ENCODE data around the gene CHTF18.
A peak's percentile ranks its signal among the peaks of the same experiment; 100 is the strongest.

CHTF18 gene

GRCh38 chr16:794091-794822 lies 5.8 kb downstream of the CHTF18 start:
- ChIA-PET POLR2A (interaction anchor here (1.2 to 1.3 kb wide), 2 partner anchors 10 to 13 kb away, joined by 4 read pairs; no protein-coding TSS in a partner anchor), CTCF (no interaction called here)
- Histone ChIP-seq H3K27ac (ENCODE audit: extremely low read depth, low read depth, low read length) (no peak overlapping the region), H3K4me1 (ENCODE audit: control insufficient read depth, insufficient read depth, low read length) (no peaks in the 10 kb centered on the region), H3K9me3 (ENCODE audit: control insufficient read depth, insufficient read depth, low read depth, low read length) (no peaks in the 10 kb centered on the region), H3K36me3 (ENCODE audit: control insufficient read depth in 2 of 2, insufficient read depth in 1 of 2, low read length in 2 of 2) (peaks cover 0 to 81% of the 10 kb centered on the region in 2 experiments; a peak in 1 of 3 replicates), H3K4me3 (ENCODE audit: low read depth, low read length) (no peak overlapping the region)
- TF ChIP-seq ZNF843 (tag by site-specific recombination; IDR thresholded peaks at IDR 0.05) (no peak), ZNF404 (tag by site-specific recombination; IDR thresholded peaks at IDR 0.05) (no peak), ZNF10 (tag by site-specific recombination; IDR thresholded peaks at IDR 0.05) (no peak), CTCF (tag by site-specific recombination; IDR thresholded peaks at IDR 0.05) (no peak), ZNF654 (tag by site-specific recombination; IDR thresholded peaks at IDR 0.05; ENCODE audit: low read depth) (no peak), KLF9 (tag by site-specific recombination; IDR thresholded peaks at IDR 0.05; ENCODE audit: low read depth) (no peak), ZNF112 (tag by site-specific recombination; IDR thresholded peaks at IDR 0.05) (no peak), ZBTB17 (tag by site-specific recombination; IDR thresholded peaks at IDR 0.05) (no peak), ZSCAN23 (tag by site-specific recombination; IDR thresholded peaks at IDR 0.05) (no peak), ZNF398 (tag by site-specific recombination; IDR thresholded peaks at IDR 0.05) (no peak), ZNF416 (tag by site-specific recombination; IDR thresholded peaks at IDR 0.05) (no peak), ZNF19 (tag by site-specific recombination; IDR thresholded peaks at IDR 0.05; ENCODE audit: low read depth) (no peak), IKZF3 (tag by site-specific recombination; IDR thresholded peaks at IDR 0.05) (0 out of 2 replicates have a peak, but pooled peaks have one; percentile 20), ZNF274 (IDR thresholded peaks at IDR 0.05; ENCODE audit: low read length) (no peak), ZNF274 (tag by site-specific recombination; IDR thresholded peaks at IDR 0.05; ENCODE audit: borderline replicate concordance) (no peak), ZNF518A (tag by site-specific recombination; conservative IDR thresholded peaks at IDR 0.05; ENCODE audit: low read depth) (no peak), ZNF2 (tag by site-specific recombination; IDR thresholded peaks at IDR 0.05) (no peak), PATZ1 (tag by site-specific recombination; IDR thresholded peaks at IDR 0.05) (no peak), SCRT2 (tag by site-specific recombination; IDR thresholded peaks at IDR 0.05) (no peak), ZNF266 (tag by site-specific recombination; IDR thresholded peaks at IDR 0.05; ENCODE audit: low read depth) (no peak), ZBTB10 (tag by site-specific recombination; IDR thresholded peaks at IDR 0.05) (no peak), MZF1 (tag by site-specific recombination; IDR thresholded peaks at IDR 0.05; ENCODE audit: borderline replicate concordance) (0 out of 2 replicates have a peak, but pooled peaks have one; percentile 59), ZNF623 (tag by site-specific recombination; IDR thresholded peaks at IDR 0.05) (no peak)
